HG03108 (cell line): ENCODE measurements around the gene GUCY1A2.

Source experiments
- ATAC-seq: cut with Tn5 transposase; IDR thresholded peaks from one replicate; pipeline ENCODE4 v1.9.1; 2021; ENCODE audit warnings: moderate library complexity; ENCODE audit not compliant: unreplicated experiment

GUCY1A2 gene

DNA sequence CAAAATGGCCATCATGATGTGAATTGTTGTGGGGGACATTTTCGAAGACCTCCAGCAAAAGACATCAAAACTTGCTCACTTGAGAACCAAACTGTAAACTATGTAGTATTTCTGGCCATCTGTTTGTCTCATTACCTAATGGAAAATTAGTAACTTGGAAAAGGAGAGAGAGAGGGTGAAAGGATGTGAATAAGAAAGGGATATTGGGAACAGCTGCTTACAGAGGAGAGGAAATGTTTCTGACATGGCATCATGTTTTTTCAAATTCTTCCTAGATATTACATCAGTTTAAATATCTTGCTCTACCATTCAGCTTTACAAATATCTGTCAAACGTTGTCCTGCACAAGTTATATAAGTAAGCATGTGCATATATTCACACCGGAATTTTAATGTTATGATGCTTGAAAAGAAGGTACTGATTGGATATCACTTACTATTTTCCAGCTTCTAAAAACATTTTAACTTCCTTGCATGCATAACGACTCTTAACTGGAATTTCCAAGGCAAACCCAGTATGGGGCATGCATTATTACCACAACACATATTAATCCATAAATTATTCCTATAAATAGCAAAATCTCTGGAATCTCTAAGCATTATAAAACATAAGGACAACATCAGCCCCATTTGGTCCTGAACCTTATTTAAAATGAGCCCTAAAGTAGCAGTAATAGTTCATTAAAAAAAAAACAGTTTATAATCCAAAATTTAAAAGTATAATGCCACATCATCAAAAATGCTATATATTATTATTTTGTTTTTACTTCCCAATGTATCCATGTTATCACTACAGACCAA lies 20.0 kb downstream of the GUCY1A2 start:
- no peak for ATAC-seq

DNA sequence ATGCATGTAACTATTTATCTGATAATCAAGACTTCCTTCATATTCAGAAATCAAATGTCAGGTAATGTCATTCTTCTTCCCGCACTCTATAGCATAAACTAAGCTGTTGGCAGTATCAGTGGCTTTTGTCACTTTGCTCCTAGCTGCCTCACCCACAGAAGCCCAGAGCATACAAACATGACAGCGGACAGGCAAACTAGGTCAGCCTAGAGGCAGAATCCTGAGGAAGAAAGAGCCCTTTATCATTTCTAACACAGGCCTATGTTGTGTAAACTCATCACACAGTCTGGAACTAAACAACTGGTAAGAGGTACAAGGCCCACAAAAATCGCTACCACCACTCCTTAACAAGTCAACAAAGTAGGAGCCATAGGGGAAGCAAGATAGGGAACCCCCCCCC lies 21.0 kb downstream of the GUCY1A2 start:
- ATAC-seq = no peak

DNA sequence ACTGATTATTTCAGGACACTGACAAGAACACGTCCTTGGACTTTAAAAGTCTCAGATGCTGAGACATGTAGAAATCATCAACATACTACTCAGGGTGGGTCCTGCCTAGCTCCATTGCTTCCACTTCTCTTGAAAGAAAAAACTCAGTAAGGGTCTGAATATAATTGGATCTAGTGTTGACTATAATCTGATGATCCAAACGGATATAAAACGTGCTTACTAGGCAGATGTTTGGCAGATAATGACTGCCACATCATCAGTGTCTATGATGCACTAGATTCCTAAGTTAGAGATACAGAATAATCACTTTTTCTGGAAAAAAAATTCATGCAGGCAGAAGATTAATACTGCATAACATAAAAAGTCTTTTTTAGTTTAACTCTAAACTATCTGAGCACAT lies 21.6 kb downstream of the GUCY1A2 start:
- ATAC-seq = no peak

DNA sequence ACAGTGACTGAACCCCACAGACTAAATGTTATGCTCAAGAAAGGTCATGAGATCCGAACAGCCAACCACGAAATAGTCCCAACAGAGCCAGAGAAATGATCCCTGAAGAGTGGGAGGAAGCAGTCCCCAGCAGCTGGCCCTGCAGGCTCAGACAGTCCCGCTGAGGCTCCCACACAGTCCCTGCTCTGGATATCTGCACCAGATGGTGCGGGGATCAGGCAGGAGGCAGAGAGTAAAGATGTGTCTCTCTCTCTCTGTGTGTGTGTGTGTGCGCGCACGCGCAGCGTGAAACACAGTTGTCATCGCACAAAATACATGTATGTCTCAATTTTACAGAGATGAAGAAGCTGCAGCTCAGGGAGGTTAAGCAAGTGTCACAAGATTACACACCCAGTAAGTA lies 27.9 kb downstream of the GUCY1A2 start:
- no peak for ATAC-seq

DNA sequence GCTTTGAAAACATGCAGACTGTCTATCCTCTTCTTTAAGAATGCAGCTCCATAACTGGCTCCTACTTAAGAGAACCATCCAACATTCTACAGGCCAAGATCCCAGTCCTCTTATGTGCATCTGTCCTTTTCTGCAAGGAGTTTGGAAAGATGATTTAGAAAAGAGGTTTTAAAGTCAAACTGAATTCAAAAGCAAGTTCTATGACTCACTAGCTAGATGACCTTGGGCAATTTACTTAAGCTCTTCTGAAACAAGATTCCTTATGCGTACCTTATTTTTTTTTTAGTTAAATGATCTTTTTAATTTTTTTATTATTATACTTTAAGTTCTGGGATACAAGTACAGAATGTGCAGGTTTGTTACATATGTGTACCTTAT lies 29.2 kb downstream of the GUCY1A2 start:
- no peak for ATAC-seq

DNA sequence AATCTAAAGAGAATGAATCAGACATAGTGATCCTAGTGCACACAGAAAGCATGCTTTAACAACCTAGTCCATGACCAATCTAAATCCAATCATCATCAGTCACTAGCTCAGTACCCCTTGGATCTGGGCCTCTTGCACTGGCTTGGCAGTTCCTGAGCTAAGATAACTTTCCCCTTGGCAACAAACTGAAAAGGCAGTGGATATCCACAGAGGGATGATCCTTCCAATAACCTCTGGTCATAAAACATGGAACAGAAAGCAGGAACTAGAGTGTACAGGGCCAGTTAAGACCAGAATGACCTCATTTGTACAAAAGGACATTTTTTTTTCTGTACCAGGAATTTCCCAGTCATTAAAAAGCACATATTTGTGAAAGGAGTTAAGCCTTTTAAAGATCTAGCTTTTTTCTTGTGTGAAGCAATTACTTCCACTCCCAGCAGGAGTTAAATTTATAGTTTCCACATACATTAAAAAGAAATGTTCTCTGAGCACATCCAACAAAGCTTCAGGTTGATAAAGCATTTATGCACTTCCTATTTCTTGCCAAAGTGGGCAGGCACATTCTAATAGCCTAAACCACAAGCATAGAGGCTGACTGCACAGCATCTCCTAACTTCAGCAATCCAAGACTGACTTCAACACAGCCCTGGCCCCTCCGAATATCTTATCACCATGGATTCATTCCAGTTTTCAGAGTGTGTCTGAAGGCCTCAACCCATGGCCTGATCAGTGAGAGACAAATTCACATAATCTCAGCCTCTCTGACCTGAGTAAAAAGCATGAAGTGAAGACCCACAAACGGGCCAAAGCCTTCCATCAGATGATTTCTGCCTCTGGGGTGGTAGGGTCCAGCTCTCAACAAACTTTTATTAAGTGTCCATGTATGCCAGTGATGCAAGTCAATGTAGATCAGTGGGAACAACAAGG lies 29.9 kb downstream of the GUCY1A2 start:
- ATAC-seq = no peak

DNA sequence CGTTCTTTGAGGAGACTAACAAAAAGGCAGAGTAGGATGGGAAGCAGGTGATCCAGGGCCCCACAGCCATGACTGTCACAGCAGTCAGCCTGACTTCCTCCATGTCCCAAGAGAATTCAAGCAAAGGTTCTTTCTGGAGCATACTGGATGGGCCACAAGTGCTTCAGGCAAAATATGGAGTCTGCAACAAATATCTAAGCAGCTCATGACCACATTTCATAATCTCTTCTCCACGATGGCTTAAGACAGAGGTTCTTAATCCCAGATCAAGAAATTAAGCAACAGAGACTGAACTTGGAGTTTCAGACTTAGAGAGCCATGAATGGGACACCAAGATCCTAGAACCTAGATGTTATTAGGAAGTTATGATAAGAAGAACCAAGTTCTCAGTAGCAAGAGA lies 31.6 kb downstream of the GUCY1A2 start:
- no peak for ATAC-seq

DNA sequence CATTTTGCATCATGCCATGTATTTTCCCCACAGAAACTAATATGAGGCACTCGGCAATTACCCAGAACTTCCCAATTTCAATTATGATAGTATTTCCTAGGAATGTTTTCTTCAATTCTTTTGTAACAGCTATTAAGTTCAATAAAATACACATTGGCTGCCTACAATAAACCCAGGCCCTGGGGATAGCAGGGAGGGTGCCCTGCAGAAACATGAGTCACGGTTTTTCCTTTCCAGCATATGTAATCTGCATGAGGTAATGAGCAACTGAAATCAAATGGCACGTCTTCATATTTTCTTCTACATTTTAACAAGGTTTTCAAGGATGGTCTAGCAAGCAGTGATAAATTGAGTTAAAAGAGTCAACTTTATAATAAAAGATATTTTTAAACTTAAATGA lies 32.0 kb downstream of the GUCY1A2 start:
- no peak for ATAC-seq

DNA sequence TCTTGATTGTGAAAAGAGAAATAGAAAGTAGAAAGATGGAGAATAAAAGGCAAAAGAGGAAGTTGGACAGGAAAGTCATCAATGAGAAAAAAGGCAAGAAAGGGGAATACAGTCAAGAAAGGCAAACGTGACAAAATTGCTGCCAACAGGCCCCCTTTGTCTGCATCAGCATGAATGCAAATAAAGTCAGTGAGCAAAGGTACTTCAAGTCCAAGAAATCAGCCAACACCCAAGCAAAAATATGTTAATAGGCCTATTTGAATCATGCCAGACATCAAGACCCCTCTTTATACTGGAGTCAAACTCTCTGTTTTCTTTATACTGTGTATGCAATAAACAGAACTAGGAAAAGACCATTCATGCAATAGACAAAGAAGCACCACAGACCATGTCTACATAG lies 34.3 kb downstream of the GUCY1A2 start:
- ATAC-seq = no peak

DNA sequence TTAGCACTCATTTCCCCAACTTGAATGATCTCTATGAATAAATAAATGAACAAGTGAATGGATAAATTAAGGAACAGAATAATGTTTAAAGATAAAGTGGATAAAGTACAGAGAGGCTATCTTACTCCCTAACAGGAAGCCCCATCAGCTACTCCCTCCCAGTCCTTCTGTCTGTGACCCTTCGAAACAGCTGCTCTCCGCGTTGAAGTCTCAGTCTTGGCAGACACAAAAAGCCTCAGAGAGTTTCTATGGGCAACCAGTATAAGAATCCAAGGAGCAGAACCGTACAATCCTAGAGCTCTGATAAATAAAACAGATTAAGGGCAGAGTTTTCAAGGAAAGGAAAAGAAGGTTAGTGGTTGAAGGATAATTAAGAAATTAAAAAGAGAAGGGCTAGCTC lies 35.0 kb downstream of the GUCY1A2 start:
- ATAC-seq = no peak

DNA sequence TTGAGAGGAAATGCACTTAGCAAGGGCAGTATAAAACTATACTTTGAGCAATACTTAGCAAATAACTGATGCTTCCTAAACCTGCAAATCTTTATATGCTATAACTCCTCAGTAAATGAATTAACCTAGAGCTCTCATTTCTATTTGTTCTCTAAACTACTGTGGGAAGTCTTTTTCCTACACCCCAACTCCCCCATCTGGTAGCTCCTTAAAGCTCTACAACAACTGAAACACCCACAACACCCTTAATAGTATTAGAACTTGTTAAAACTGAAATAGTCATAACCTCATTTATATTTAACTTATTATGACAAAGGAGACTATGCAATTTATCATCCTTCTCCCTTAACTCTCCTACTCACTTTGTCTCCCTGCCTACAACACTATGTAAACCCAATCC lies 43.4 kb downstream of the GUCY1A2 start:
- ATAC-seq = no peak

DNA sequence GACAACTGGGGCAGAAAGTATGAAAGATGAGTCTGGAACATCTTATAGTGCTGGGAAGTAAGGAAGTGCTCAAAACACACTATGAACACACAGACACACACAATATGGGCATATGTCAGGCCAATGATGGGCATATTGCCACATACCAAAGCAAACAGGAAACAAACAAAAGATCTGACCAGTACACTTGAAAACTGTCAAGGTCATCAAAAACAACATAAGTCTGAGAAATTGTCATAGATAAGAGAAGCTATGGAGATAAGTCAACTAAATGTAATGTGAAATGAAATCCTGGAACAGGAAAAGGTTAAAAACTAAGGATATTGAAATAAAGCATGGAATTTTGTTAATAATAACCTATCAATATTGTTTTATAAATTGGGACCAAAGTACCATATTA lies 46.4 kb downstream of the GUCY1A2 start:
- ATAC-seq = no peak

DNA sequence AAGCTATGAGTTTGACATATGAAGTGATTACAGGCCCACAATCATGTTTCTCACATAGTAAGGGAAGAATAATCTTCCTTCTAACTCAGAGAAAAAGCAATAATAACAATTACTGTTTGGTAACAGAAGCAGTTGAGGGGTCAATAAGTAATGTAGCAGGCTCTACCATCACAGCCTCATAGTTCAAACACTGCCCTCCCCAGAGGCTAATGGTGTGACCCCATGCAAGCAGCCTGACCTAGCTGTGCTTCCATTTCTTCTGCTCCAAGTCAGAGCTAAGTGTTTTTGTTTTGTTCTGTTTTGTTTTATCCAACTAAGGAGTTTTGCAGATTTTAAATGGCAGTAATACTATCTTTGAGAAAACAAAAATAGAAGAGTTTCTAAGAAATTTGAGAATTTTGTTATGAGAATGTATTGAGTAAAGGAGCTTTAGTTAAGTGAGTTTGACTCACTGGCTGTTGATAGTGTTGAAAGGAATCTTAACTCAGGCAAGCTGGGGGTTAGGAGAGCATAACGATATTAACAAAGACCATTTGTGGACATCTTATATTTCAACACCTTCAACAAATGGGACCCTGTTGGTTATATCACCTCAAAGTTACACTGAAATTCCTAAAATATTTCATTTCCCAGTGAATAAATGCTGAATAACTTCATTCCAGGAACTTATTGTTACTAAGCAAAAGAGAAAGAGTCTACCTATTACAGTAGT lies 48.5 kb downstream of the GUCY1A2 start:
- ATAC-seq = no peak

DNA sequence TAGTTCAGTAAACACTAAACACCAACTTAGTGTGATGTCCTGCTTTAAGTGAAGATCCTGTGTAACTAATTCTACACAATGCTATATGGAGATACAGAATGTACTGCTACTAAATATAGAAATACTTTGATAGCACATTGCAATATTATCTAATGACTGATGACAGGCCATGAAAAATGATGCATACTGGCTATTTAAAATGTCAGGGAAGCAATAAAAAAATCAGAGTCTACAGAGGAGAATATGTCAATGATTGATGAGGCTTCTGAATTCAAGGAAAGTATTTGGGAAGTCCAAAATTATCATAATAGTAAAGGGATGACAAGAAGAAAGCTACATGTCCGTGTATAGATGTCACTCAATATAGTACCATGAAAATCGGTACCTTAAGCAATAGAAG lies 55.3 kb downstream of the GUCY1A2 start:
- ATAC-seq = no peak

DNA sequence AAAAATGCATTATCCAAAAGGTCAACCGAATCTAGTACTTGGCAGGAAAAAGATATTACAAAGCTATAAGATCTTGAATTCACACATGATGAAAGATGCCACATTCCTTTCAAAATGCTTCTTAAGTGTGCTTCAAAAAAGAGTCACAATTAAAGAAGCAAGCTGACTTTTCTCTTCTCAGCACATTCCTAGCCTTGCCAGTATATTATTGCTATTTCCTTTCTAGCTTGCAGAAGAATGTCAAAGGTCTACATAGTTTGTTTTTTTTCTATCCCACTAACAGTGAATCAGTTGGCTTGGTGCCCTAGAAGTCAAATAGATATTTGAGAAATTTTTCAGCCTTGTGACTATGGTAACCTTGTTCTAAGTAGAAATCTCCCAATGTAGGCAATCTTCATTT lies 56.8 kb downstream of the GUCY1A2 start:
- ATAC-seq = no peak

DNA sequence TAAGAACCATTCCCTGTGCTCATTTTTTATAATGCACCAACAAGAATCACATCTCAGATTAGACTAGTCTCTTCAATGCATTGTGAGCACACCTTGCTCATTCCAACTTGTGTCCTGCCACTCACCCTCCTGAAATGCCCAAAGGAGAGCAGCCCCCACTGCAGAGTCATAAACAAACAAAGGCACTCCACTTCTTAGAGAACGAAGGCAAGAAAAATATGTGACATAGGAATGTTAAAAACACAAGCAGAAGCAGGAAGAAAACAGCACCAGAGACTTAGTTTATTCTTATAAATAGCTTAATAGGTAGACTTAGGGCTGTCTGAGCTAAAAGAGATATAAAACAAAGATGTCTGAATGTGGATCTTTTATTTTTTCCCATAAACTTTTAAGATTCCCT lies 57.2 kb downstream of the GUCY1A2 start:
- ATAC-seq = no peak

DNA sequence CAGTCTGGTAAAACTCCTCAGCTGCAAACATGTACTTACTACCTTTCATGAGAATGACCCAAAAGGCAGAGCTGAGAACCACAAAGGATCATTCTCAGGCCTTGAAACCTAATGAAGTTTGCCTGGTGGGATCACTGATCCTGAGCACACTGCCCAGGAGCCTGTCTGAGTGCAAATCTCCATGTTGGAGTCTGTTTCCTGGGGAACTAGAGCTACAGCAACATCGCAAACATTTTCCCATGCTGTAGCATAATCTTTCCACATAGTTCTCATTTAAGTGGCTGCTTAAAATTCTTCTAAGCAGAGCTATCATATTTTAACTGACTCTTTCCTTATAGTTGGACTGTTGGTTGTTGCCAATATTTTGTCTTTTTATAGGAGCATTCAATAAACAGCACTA lies 58.5 kb downstream of the GUCY1A2 start:
- no peak for ATAC-seq

DNA sequence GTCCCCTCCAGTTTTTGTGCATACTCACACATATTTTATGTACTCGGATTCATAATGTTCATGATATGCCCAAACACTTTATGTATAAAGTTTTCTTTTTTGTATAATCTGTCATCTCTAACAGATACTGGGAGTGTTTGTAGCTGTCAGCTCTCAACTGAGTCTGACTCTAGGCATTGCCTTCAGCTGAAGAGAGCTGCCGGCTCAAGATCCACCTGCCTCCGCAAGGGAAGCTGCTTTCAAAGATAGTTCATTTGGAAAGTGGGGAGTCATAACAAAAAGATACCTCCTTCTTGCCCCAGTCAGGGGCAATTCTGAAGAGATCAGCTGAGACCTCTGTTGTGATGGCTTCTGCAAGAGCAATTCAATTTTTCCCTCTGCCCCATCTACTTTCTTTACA lies 58.9 kb downstream of the GUCY1A2 start:
- ATAC-seq = no peak

DNA sequence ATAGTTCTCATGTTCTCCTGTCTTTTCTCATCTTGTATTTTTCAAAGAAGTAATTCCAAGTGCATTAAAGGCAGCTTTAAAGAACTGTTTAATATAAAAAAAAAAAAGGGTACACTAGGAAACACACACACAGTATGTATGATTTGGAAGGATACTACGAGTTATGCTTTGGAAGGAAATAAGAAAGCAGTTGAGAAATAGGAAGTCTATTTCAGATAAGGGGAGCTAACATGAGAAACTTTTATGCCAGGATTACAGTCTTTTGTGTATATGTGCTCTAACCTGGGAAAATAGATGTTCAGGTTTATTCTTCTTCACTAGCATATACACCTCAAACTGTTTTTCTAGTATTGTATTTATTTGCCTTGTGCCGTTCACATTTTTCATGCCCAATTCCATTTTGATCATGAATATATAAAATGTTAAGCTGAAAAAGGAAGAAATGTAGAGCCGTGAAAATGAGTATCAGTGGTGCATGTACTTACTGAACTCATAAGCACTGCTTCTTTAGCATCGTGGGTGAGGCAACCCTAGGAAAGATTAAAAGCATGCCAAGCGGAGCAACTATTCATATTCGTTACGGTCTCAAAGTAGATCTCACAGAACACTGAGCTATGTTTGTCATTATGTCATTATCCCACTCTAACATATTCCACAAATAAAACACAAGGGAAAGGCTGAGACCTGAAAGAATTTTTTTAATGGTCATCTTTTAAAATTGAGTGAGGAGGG lies 59.6 kb downstream of the GUCY1A2 start:
- no peak for ATAC-seq

DNA sequence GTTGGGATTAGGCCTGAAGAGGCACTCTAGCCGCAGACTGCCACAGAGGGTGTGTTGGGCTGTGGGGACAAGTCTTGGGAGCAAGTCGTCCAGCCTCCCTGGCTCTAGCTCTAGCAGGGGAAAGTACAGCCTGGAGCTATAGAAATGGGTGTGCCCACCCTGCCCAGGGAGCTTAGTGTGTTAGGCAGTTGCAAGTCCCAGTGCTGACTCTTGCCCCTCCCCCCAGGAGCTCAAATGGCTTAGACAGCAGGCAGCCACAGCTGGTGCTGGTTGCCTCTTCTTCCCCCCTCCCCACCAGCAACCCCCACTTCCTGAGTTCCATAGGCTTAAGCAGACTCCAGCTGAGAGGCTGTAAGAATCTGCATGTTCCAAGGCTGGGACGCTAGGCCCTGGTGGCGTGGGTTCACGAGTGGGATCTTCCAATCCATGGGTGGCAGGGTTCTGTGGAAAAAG lies 61.2 kb downstream of the GUCY1A2 start:
- ATAC-seq = no peak

DNA sequence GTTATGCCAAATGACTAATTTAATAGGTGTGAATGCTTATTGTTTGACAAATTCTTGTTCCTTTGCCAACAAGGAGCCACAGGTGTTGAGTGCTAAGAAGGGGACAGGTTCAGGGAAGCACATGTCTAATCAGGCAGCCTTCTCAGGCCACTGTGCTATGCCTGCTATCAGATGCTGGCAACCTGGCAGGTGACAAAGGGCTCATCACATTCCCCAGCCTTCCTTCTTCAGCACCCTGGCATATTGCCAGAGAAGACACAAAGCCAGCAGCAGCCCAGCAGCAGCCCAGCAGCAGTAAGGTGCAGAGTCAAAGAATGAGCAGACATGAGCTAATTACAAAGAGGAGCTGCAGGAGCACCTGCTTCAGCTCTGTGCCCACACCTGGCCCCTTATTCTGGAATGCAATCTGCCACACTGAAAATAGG lies 68.2 kb downstream of the GUCY1A2 start:
- no peak for ATAC-seq
